ENCODE measurements around the gene NUDT3. TPM values are rescaled to one million over a fixed set of nuclear protein-coding genes. Genes with fewer than 3 reads are reported as not detected.
"Not testable (repeated sequence)": the region's sequence is repeated elsewhere in the genome, so short reads cannot be mapped to it uniquely, and the experiment has no call there.

Gene NUDT3
- total and polyA plus RNA-seq, 2 experiments from 2014 or later = 18.6 to 26.1 TPM

DNA sequence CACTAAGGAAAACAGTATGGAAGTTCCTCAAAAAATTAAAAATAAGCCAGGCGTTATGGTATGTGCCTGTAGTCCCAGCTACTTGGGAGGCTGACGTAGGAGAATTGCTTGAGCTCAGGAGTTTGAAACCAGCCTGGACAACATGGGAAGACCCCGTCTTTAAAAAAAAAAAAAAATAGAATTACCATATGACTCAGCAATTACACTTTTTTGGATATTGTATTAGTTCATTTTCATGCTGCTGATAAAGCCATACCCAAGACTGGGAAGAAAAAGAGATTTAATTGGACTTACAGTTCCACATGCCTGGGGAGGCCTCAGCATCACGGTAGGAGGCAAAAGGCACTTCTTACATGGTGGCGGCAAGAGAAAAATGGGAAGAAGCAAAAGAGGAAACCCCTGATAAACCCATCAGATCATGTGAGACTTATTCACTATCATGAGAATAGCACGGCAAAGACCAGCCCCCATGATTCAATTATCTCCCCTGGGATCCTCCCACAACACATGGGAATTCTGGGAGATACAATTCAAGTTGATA, 132.9 kb downstream of the NUDT3 start:
- no peaks in the 10 kb centered on the region for H3K36me3 ChIP-seq
- no peaks in the 10 kb centered on the region for H3K27me3 ChIP-seq
- no peak for DNase-seq (ENCODE audit: low read depth in 1 of 2, low spot score in 1 of 2)
- no peak for TF ChIP-seq CTCF (IDR thresholded peaks at IDR 0.05; ENCODE audit: low read depth, low read length)
- no peak overlapping the region for H3K4me3 ChIP-seq
- H3K9me3 ChIP-seq (ENCODE audit: low read depth) = no peaks in the 10 kb centered on the region
- no peaks in the 10 kb centered on the region for H3K4me1 ChIP-seq (ENCODE audit: low read depth)
- no peak overlapping the region for H3K27ac ChIP-seq

GRCh38 chr6:34252395-34252794, 140.1 kb downstream of the NUDT3 start:
- H3K4me3 ChIP-seq; H3K27me3 ChIP-seq; H3K36me3 ChIP-seq; DNase-seq (ENCODE audit: low read depth in 1 of 2, low spot score in 1 of 2); H3K27ac ChIP-seq; H3K4me1 ChIP-seq (ENCODE audit: low read depth); H3K9me3 ChIP-seq (ENCODE audit: low read depth): not testable (repeated sequence)

- Histone ChIP-seq H3K36me3 (no peaks in the 10 kb centered on the region), H3K4me3 (peak overlapping the region; percentile 39), H3K4me1 (ENCODE audit: low read depth) (no peaks in the 10 kb centered on the region), H3K27ac (no peak overlapping the region), H3K27me3 (no peaks in the 10 kb centered on the region), H3K9me3 (ENCODE audit: low read depth) (no peaks in the 10 kb centered on the region)
- no peak for DNase-seq (ENCODE audit: low read depth in 1 of 2, low spot score in 1 of 2)
- TF ChIP-seq CTCF (IDR thresholded peaks at IDR 0.05; ENCODE audit: low read depth, low read length) = no peak
Measured at GRCh38 chr6:34249469-34250261, 142.8 kb downstream of the NUDT3 start.

DNA sequence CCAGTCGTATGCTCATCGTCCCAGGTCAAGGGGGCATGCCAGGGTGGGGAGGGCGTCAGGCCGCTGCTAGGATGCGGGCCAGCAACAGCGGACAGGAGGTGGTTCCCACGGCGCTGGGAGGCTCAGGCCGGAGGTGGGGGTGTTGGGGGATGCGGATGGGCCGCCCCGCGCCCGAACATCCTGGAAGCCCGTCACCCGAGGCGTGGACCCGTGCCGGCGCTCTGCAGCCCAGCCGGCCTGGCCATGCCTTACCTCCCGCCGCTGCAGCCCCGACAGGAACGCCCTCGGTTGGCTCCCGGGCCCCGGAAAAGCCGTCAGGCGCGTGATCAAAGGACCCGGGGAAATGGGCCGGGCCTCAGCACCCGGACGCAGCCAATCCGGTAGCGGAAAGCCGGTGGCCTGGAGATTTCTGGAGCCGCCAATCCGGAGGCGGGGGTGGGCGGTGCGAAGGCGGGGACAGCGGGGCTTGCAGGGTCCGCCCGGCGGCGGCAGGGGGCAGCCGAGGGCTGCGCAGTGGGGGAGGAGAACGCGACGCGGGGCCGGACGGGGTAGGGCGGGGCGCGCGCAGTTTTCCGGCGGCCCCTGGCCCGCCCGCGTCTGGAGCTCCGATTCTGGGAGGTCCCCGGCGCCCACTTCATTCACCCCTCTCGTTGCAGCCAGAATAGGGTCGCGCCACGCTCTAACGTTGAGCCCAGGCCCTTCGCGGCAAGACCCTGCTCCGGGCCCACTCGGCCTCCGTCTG, 143.6 kb downstream of the NUDT3 start, which contains the start of gene SMIM29:
SMIM29 (minus strand) TSS at position 280 of the 742 bp plus-strand sequence. CDS start 1,215 bp downstream, outside the sequence.
- Histone ChIP-seq H3K4me3 (peak within 1 kb of the TSS; percentile 63), H3K9me3 (ENCODE audit: low read depth) (no peaks in the 10 kb centered on the region), H3K27ac (peak within 1 kb of the TSS; percentile 38), H3K4me1 (ENCODE audit: low read depth) (no peaks in the 10 kb centered on the region), H3K36me3 (peaks cover 3% of the 10 kb centered on the region), H3K27me3 (no peaks in the 10 kb centered on the region)
- peak; percentile 97 to 98 for DNase-seq (ENCODE audit: low read depth in 1 of 2, low spot score in 1 of 2)
- peak; percentile 79 for TF ChIP-seq CTCF (IDR thresholded peaks at IDR 0.05; ENCODE audit: low read depth, low read length)

GRCh38 chr6:34248198-34248726, 144.2 kb downstream of the NUDT3 start:
- Histone ChIP-seq H3K27ac (peak overlapping the region; percentile 38), H3K36me3 (peaks cover 5% of the 10 kb centered on the region), H3K4me1 (ENCODE audit: low read depth) (no peaks in the 10 kb centered on the region), H3K4me3 (peak overlapping the region; percentile 63), H3K9me3 (ENCODE audit: low read depth) (no peaks in the 10 kb centered on the region), H3K27me3 (no peaks in the 10 kb centered on the region)
- no peak for DNase-seq (ENCODE audit: low read depth in 1 of 2, low spot score in 1 of 2)
- TF ChIP-seq CTCF (IDR thresholded peaks at IDR 0.05; ENCODE audit: low read depth, low read length) = no peak
